AG04450 (cell line): ENCODE measurements around the gene RIMOC1. TPM values are rescaled to one million over a fixed set of nuclear protein-coding genes. Genes with fewer than 3 reads are reported as not detected.

ENCODE experiments used
- CTCF ChIA-PET: fragments of 300-600, 350-600 bp; formaldehyde crosslinking; extraction: SDS; loops from one replicate; lab custom pipeline; 2022; ENCODE audit warnings: antibody characterized with exemption, inconsistent platforms; lab: Charles Lee
- POLR2A ChIA-PET: fragments of 350-600 bp; formaldehyde crosslinking; extraction: SDS; loops from one replicate; lab custom pipeline; 2021; ENCODE audit warnings: antibody characterized with exemption, inconsistent platforms; lab: Yijun Ruan, JAX
- DNase-seq: peaks from one replicate; pipeline ENCODE4 v3.0.0-alpha.2; 2011; ENCODE audit warnings: low read depth, low spot score
- H3K27ac ChIP-seq: one replicate; pipeline ENCODE4 v1.5.1; 2012; ENCODE audit warnings: low read depth, low read length, control low read depth
- H3K27me3 ChIP-seq: one replicate; pipeline ENCODE4 v1.6.0; 2012; ENCODE audit warnings: low read length; ENCODE audit not compliant: control insufficient read depth, insufficient read depth
- H3K4me3 ChIP-seq: 2 replicates; pipeline ENCODE4 v1.5.1; 2011; ENCODE audit warnings: mild to moderate bottlenecking, low read depth, low read length, control low read depth
- H3K9me3 ChIP-seq: 2 replicates; pipeline ENCODE4 v1.5.1; 2012; ENCODE audit warnings: low read length; ENCODE audit not compliant: control insufficient read depth, insufficient read depth
- polyA plus RNA-seq: library from polyadenylated mRNA; depleted of rRNA; stranded (reverse); fragments of >200 nt; gene quantifications from 2 replicates; pipeline ENCODE4 v1.2.3, GENCODE V29; 2011; rRNA removed
- TF ChIP-seq, protein P1 (sequence below): IDR thresholded peaks from 2 replicates; pipeline ENCODE4 v1.5.1; 2011; ENCODE audit warnings: low read depth, low read length, control low read depth, inconsistent platforms

Gene RIMOC1
- polyA plus RNA-seq, 1 experiment = 43.1 TPM

DNA sequence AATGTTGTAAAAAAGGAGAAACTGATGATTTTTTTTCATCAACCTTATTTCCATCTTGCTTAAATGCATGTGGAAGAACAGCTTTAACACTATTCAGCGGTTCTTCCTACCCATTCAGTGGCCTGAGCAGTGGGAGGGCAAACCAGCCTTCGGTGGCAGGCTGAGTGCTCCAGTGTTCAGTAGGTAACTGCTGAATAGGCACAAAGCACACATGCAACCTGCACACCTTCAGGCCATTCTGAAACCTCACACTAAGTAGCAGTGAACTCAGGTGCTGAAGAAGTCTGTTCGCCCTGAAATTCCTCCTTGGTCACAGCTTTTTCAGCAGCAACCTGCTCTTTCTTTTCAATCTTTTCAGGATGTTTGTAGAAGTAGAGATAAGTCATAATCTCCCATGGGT, 47.1 kb downstream of the RIMOC1 start:
- TF ChIP-seq, protein P1, sequence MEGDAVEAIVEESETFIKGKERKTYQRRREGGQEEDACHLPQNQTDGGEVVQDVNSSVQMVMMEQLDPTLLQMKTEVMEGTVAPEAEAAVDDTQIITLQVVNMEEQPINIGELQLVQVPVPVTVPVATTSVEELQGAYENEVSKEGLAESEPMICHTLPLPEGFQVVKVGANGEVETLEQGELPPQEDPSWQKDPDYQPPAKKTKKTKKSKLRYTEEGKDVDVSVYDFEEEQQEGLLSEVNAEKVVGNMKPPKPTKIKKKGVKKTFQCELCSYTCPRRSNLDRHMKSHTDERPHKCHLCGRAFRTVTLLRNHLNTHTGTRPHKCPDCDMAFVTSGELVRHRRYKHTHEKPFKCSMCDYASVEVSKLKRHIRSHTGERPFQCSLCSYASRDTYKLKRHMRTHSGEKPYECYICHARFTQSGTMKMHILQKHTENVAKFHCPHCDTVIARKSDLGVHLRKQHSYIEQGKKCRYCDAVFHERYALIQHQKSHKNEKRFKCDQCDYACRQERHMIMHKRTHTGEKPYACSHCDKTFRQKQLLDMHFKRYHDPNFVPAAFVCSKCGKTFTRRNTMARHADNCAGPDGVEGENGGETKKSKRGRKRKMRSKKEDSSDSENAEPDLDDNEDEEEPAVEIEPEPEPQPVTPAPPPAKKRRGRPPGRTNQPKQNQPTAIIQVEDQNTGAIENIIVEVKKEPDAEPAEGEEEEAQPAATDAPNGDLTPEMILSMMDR = no peak
- CTCF ChIA-PET = no interaction called here
- POLR2A ChIA-PET = no interaction called here
- H3K27me3 ChIP-seq = no peaks in the 10 kb centered on the region
- no peak overlapping the region for H3K4me3 ChIP-seq
- no peaks in the 10 kb centered on the region for H3K9me3 ChIP-seq
- DNase-seq = no peak
- H3K27ac ChIP-seq = no peak overlapping the region

Other genes with a start within 250 kb of the RIMOC1 start
- gene OXCT1, start 33.9 kb upstream of the RIMOC1 start, polyA plus RNA-seq = 21.3 and 31.7 TPM in 2 replicates
- gene FBXO4, start 20.9 kb downstream of the RIMOC1 start, polyA plus RNA-seq = 6.6 and 10.9 TPM in 2 replicates